GM12892 (cell line): ENCODE results near the gene SIX6.

Source experiments
- POLR2A ChIP-seq: IDR thresholded peaks from 2 replicates; pipeline ENCODE4 v1.6.1; 2011; ENCODE audit warnings: low read depth, low read length, control low read depth
- POLR2AphosphoS5 ChIP-seq: IDR thresholded peaks from 2 replicates; pipeline ENCODE4 v1.6.1; 2011; ENCODE audit warnings: low read depth, low read length, control low read depth

GRCh38 chr14:60485057-60485597, 23.8 kb upstream of the SIX6 start:
- TF ChIP-seq POLR2A (no peak), POLR2AphosphoS5 (no peak)
